IPS DF 6.9 (cell line): ENCODE measurements around the gene AKR1B1.

ENCODE experiments used
- DNase-seq: peaks from one replicate; pipeline ENCODE4 v3.0.0-alpha.2; 2013; ENCODE audit warnings: low read depth, low spot score
- H3K27ac ChIP-seq: one replicate; pipeline ENCODE4 v1.5.1; 2013; ENCODE audit warnings: low read length, control low read depth
- H3K27me3 ChIP-seq: 2 replicates; pipeline ENCODE4 v1.6.1; 2013; ENCODE audit warnings: mild to moderate bottlenecking, low read length; ENCODE audit not compliant: control insufficient read depth, insufficient read depth
- H3K36me3 ChIP-seq: 2 replicates; pipeline ENCODE4 v1.6.1; 2013; ENCODE audit warnings: low read length; ENCODE audit not compliant: control insufficient read depth, insufficient read depth
- H3K4me1 ChIP-seq: 2 replicates; pipeline ENCODE4 v1.6.1; 2013; ENCODE audit warnings: low read length; ENCODE audit not compliant: control insufficient read depth, insufficient read depth
- H3K4me3 ChIP-seq: 2 replicates; pipeline ENCODE4 v1.5.1; 2013; ENCODE audit warnings: mild to moderate bottlenecking, low read length
- H3K9me3 ChIP-seq: 2 replicates; pipeline ENCODE4 v1.6.1; 2013; ENCODE audit warnings: low read length, inconsistent platforms; ENCODE audit not compliant: control insufficient read depth, insufficient read depth
- WGBS: extraction: QIAGEN DNeasy Blood & Tissue Kit; methylation state at CpG from one replicate; pipeline ENCODE4 v1.1.7; 2013; ENCODE audit warnings: mixed read lengths, missing lambda C conversion rate; ENCODE audit not compliant: insufficient read length, insufficient coverage; 5-methylcytosine and 5-hydroxymethylcytosine counted together

AKR1B1 gene

GRCh38 chr7:134446923-134447322 lies 12.0 kb downstream of the AKR1B1 start:
- Histone ChIP-seq H3K36me3 (peaks cover 40% of the 10 kb centered on the region), H3K27me3 (no peaks in the 10 kb centered on the region), H3K27ac (no peak overlapping the region), H3K9me3 (no peaks in the 10 kb centered on the region), H3K4me3 (no peak overlapping the region), H3K4me1 (no peaks in the 10 kb centered on the region)
- no CpG with 5 or more reads among the region's 10 CpGs for WGBS
- DNase-seq: no peak

GRCh38 chr7:134446446-134446845 lies 12.5 kb downstream of the AKR1B1 start:
- H3K4me3 ChIP-seq: no peak overlapping the region
- H3K9me3 ChIP-seq: no peaks in the 10 kb centered on the region
- no peak for DNase-seq
- no peak overlapping the region for H3K27ac ChIP-seq
- H3K27me3 ChIP-seq: no peaks in the 10 kb centered on the region
- peaks cover 42% of the 10 kb centered on the region for H3K36me3 ChIP-seq
- no CpG with 5 or more reads among the region's 9 CpGs for WGBS
- H3K4me1 ChIP-seq: no peaks in the 10 kb centered on the region

- no peaks in the 10 kb centered on the region for H3K9me3 ChIP-seq
- peaks cover 38% of the 10 kb centered on the region for H3K36me3 ChIP-seq
- no peak overlapping the region for H3K27ac ChIP-seq
- DNase-seq: no peak
- H3K4me3 ChIP-seq: no peak overlapping the region
- no CpG with 5 or more reads among the region's 4 CpGs for WGBS
- no peaks in the 10 kb centered on the region for H3K4me1 ChIP-seq
- no peaks in the 10 kb centered on the region for H3K27me3 ChIP-seq
Measured at GRCh38 chr7:134444961-134445315, 14.0 kb downstream of the AKR1B1 start.

- H3K4me3 ChIP-seq: no peak overlapping the region
- DNase-seq: no peak
- WGBS: no CpG with 5 or more reads among the region's 9 CpGs
- peaks cover 36% of the 10 kb centered on the region for H3K36me3 ChIP-seq
- H3K4me1 ChIP-seq: no peaks in the 10 kb centered on the region
- no peaks in the 10 kb centered on the region for H3K9me3 ChIP-seq
- no peak overlapping the region for H3K27ac ChIP-seq
- H3K27me3 ChIP-seq: no peaks in the 10 kb centered on the region
Measured at GRCh38 chr7:134444198-134444960, 14.5 kb downstream of the AKR1B1 start.

GRCh38 chr7:134443396-134444070 lies 15.4 kb downstream of the AKR1B1 start:
- H3K9me3 ChIP-seq: no peaks in the 10 kb centered on the region; the same call in 1 of the 2 replicates
- no CpG with 5 or more reads among the region's 10 CpGs for WGBS
- H3K36me3 ChIP-seq: peaks cover 31% of the 10 kb centered on the region
- no peak for DNase-seq
- H3K4me1 ChIP-seq: no peaks in the 10 kb centered on the region
- H3K27ac ChIP-seq: no peak overlapping the region
- H3K4me3 ChIP-seq: no peak overlapping the region
- H3K27me3 ChIP-seq: no peaks in the 10 kb centered on the region

GRCh38 chr7:134442441-134443220 lies 16.3 kb downstream of the AKR1B1 start:
- peaks cover 31% of the 10 kb centered on the region for H3K36me3 ChIP-seq

GRCh38 chr7:134441264-134441663 lies 17.6 kb downstream of the AKR1B1 start:
- no peaks in the 10 kb centered on the region for H3K4me1 ChIP-seq
- H3K4me3 ChIP-seq: no peak overlapping the region
- WGBS: no CpG with 5 or more reads among the region's 4 CpGs
- no peaks in the 10 kb centered on the region for H3K27me3 ChIP-seq
- H3K27ac ChIP-seq: no peak overlapping the region
- DNase-seq: no peak
- H3K9me3 ChIP-seq: no peaks in the 10 kb centered on the region; the same call in 1 of the 2 replicates
- H3K36me3 ChIP-seq: peaks cover 20% of the 10 kb centered on the region; the same call in 1 of the 2 replicates

More at GRCh38 chr7:134442441-134443220, 16.3 kb downstream of the AKR1B1 start:
- Histone ChIP-seq H3K4me1 (no peaks in the 10 kb centered on the region), H3K27ac (no peak overlapping the region), H3K27me3 (no peaks in the 10 kb centered on the region), H3K9me3 (no peaks in the 10 kb centered on the region; the same call in 1 of the 2 replicates), H3K4me3 (no peak overlapping the region)
- no peak for DNase-seq
- WGBS: no CpG with 5 or more reads among the region's 9 CpGs

- no CpG with 5 or more reads among the region's 4 CpGs for WGBS
- Histone ChIP-seq H3K27ac (no peak overlapping the region), H3K36me3 (peaks cover 18% of the 10 kb centered on the region; the same call in 1 of the 2 replicates), H3K9me3 (no peaks in the 10 kb centered on the region; the same call in 1 of the 2 replicates), H3K27me3 (no peaks in the 10 kb centered on the region), H3K4me3 (no peak overlapping the region), H3K4me1 (no peaks in the 10 kb centered on the region)
- no peak for DNase-seq
Measured at GRCh38 chr7:134440476-134440875, 18.4 kb downstream of the AKR1B1 start.

GRCh38 chr7:134440067-134440466 lies 18.8 kb downstream of the AKR1B1 start:
- H3K4me3 ChIP-seq: no peak overlapping the region
- no peaks in the 10 kb centered on the region for H3K27me3 ChIP-seq
- no peak overlapping the region for H3K27ac ChIP-seq
- no peaks in the 10 kb centered on the region for H3K4me1 ChIP-seq
- no peaks in the 10 kb centered on the region; the same call in 1 of the 2 replicates for H3K9me3 ChIP-seq
- H3K36me3 ChIP-seq: peaks cover 18% of the 10 kb centered on the region; the same call in 1 of the 2 replicates
- DNase-seq: no peak
- WGBS: no CpG with 5 or more reads among the region's 8 CpGs

- no peak for DNase-seq
- no peaks in the 10 kb centered on the region for H3K4me1 ChIP-seq
- peaks cover 11% of the 10 kb centered on the region; the same call in 1 of the 2 replicates for H3K36me3 ChIP-seq
- H3K27me3 ChIP-seq: no peaks in the 10 kb centered on the region
- H3K4me3 ChIP-seq: no peak overlapping the region
- no CpG with 5 or more reads among the region's 4 CpGs for WGBS
- H3K9me3 ChIP-seq: no peaks in the 10 kb centered on the region; the same call in 1 of the 2 replicates
- no peak overlapping the region for H3K27ac ChIP-seq
Measured at GRCh38 chr7:134438946-134439345, 20.0 kb downstream of the AKR1B1 start.
